Choroid plexus epithelial cell (primary cell): ENCODE results near the gene TRIP10.

ENCODE experiments used
- DNase-seq: peaks from one replicate; pipeline ENCODE4 v3.0.0-alpha.2; 2010; ENCODE audit warnings: low read depth
- H3K4me3 ChIP-seq: 2 replicates; pipeline ENCODE4 v1.5.1; 2011; ENCODE audit warnings: low read depth, mild to moderate bottlenecking, control low read depth, low read length, moderate library complexity
- TF ChIP-seq, protein P1 (sequence below): conservative IDR thresholded peaks from 2 replicates; pipeline ENCODE4 v1.5.1; 2011; ENCODE audit warnings: low read depth, mild to moderate bottlenecking, control low read depth, inconsistent platforms, low read length, moderate library complexity

Gene TRIP10

DNA sequence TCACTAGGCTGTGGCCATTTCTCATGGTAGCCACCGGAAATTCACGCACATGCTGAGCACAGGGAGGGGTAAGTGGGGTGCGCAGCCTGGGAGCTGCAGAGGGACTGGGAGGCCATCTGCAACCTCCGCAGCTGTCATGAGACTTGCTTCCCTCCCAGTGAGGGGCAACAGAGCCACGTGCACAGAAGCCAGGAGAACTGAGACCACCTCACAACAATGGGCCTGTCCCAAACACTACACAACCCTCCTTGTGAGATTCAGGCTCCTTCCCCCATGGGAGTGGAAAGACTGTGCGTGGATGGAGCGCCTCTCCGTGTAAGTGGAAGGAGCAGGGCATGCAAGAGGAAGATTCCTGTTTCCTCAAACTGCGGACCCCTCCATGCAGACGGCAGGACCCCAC is 27.9 kb upstream of the TRIP10 start:
- DNase-seq: no peak
- TF ChIP-seq, protein P1, sequence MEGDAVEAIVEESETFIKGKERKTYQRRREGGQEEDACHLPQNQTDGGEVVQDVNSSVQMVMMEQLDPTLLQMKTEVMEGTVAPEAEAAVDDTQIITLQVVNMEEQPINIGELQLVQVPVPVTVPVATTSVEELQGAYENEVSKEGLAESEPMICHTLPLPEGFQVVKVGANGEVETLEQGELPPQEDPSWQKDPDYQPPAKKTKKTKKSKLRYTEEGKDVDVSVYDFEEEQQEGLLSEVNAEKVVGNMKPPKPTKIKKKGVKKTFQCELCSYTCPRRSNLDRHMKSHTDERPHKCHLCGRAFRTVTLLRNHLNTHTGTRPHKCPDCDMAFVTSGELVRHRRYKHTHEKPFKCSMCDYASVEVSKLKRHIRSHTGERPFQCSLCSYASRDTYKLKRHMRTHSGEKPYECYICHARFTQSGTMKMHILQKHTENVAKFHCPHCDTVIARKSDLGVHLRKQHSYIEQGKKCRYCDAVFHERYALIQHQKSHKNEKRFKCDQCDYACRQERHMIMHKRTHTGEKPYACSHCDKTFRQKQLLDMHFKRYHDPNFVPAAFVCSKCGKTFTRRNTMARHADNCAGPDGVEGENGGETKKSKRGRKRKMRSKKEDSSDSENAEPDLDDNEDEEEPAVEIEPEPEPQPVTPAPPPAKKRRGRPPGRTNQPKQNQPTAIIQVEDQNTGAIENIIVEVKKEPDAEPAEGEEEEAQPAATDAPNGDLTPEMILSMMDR: no peak
- H3K4me3 ChIP-seq: no peak overlapping the region

DNA sequence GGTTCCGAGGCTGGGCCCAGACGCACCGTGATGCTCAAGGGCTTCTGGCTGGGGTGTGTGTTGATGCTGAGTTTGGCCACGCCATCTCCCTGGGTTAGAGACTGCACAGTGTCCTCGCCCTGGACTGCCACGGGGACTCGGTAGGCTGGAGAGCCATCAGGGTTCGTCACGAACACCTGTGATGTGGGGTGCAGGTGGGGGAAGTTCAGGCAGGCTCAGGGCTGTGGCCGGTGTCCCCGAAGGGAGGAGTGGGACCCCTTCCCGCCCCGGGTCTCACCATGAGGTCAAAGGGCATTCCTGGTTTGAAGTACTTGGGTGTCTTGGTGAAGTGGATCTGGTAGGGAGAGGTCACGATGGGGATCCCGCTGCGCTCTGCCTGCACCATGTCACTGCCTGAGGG is 27.2 kb upstream of the TRIP10 start:
- TF ChIP-seq, protein P1: no peak
- DNase-seq: no peak
- no peak overlapping the region for H3K4me3 ChIP-seq

DNA sequence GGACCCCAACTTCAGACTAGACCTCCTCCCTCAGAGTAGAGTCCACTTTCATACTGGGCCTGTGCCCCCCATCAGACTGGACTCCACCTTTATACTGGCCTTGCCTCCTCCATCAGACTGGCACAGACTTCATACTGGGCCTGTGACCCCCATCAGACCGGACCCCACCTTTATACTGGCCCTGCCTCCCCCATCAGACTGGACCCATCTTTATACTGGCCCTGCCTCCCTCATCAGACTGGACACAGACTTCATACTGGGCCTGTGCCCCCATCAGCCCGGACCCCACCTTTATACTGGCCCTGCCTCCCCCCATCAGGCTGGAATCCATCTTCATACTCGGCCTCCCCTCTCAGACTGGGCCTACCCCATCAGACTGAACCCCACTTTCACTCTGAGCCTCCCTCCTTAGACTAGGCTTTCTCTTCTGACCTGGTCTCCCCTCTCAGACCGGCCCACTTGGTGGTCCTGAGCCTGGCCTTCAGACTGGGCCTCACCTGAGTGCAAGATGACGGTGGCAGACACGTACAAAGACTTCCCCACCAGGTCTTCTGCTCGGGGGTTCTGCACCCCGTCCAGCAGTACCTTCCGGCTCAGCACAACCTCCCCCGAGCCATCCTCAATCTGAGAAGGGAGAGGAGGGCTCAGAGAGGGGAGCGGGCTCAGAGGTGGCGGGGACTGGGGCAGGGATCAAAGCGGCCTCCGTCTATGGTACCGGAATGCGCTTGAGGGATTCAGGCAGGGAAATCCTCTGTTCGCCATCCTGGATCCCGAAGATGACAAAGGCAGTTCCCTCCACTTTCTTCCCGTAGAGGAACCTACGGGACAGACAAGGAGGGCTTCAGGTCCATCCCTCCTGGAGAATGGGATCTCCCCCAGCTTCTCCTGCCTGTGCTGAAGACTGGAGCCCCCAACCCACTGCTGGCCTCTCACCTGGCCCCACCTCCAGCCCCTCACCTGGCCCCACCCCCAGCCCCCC is 26.5 kb upstream of the TRIP10 start:
- H3K4me3 ChIP-seq: no peak overlapping the region
- TF ChIP-seq, protein P1: no peak
- no peak for DNase-seq

DNA sequence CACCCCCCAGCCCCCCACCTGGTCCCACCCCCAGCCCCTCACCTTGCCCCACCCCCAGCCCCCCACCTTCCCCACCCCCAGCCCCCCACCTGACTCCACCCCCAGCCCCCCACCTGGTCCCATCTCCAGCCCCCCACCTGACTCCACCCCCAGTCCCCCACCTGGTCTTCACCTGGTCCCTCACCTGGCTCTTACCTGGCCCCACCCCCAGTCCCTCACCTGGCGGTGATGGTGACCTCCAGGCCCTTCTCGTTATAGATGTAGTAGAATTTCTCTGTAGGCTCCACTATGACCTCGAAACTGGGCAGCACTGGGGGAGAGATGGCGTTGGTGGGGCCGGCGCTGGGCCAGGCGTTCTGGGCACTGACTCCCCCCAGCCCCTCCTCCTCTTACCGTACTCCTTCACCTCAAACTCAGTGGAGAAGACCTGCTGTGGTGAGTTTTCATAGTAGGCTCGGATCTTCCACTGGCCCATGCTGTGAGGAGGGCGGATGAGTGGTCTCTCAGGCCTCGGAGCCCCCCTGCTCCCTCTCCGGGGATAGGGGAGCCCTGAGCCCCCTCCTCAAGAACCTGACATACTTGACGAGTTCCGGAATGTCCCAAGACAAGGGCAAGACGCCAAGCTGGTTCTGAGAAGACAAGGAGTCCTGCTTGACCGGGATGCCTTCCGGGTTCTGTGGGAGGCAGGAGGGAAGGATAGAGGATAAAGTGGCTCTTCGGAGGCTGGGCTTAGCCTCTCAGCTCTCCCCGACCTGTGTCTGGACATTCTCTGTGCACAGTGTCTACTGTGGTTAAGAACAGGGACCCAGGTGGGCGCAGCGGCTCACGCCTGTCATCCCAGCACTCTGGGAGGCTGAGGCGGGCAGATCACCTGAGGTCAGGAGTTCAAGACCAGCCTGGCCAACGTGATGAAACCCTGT is 25.4 kb upstream of the TRIP10 start:
- DNase-seq: no peak

DNA sequence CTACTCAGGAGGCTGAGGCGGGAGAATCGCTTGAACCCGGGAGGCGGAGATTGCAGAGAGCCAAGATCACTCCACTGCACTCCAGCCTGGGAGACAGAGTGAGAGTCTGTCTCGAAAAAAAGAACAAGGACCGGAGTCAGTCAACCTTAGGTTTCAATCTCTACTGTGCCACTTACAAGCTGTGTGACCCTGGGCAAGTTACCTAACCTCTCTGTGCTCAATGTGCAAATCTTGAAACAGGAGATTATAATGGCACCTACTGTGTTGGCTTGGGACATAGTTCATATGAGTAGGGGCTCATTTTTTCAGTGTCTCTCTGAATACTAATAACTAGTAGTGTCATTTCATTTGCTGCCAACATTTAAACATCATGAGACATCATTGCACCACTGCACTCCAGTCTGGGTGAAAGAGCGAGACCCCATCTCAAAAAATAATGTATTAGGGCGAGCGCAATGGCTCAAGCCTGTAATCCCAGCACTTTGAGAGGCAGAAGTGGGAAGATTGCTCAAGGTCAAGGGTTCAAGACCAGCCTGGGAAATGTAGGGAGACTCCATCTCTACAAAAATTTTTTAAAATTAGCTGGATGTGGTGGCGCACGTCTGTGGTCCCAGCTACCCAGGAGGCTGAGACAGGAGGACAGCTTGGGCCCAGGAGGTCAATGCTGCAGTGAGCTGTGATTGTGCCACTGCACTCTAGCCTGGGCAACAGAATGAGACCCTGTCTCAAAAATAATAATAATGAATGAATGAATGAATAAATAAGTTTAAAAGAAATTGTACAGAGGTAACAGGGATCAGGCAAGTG is 24.5 kb upstream of the TRIP10 start:
- no peak overlapping the region for H3K4me3 ChIP-seq
- DNase-seq: no peak
- TF ChIP-seq, protein P1: no peak

More for the DNA sequence above, 25.4 kb upstream of the TRIP10 start:
- H3K4me3 ChIP-seq: no peak overlapping the region
- TF ChIP-seq, protein P1: no peak

DNA sequence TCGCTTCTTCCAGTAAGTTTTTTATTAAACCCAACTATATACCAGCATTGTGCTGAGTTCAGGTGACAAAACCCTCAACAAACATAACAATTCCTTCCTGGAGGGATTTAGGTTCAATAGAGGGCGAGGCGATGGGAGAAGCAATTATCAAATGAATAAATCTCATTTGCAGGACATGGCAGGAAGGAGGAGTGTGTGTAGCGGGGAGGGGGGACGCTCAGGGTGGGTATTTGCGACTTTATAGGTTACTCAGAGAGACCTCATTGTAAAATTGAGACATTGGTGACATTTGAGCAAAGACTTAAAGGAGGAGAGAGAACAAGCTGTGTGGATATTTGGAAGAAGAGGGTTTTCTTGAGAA is 22.9 kb upstream of the TRIP10 start:
- DNase-seq: no peak
- TF ChIP-seq, protein P1: no peak
- no peak overlapping the region for H3K4me3 ChIP-seq
